ENCODE data around the gene ABCC5.

GRCh38 chr3:183951459-183951858 lies 66.2 kb downstream of the ABCC5 start:
- TF ChIP-seq CTCF (IDR thresholded peaks at IDR 0.05; ENCODE audit: control extremely low read depth in 1 of 3, insufficient read depth in 1 of 3, low read depth in 1 of 3, low read length in 3 of 3) = no peak
- TF ChIP-seq POLR2AphosphoS5 (IDR thresholded peaks at IDR 0.05; ENCODE audit: low read depth, low read length) = no peak
- no peak for TF ChIP-seq CREB1 (IDR thresholded peaks at IDR 0.05)
- no peak for TF ChIP-seq CBX5 (IDR thresholded peaks at IDR 0.05; ENCODE audit: low read depth, low read length)
- no peak for TF ChIP-seq MAX (IDR thresholded peaks at IDR 0.05)
- no peak for TF ChIP-seq YY1 (IDR thresholded peaks at IDR 0.05; ENCODE audit: low read depth, low read length)

Data from H1 (cell line).